Right renal pelvis (tissue), 4 donors: ENCODE results near the gene CSPG4. TPM values are rescaled to one million over a fixed set of nuclear protein-coding genes. Genes with fewer than 3 reads are reported as not detected.
A peak's percentile ranks its signal among the peaks of the same experiment; 100 is the strongest.
"Not testable (repeated sequence)": the region's sequence is repeated elsewhere in the genome, so short reads cannot be mapped to it uniquely, and the experiment has no call there.

ENCODE experiments used
- DNase-seq, 4 donors: peaks; one replicate each; pipeline ENCODE4 v3.0.0-alpha.2; 2013; ENCODE audit warnings: low read depth in 4 of 4, low spot score in 3 of 4, missing footprints in 1 of 4
- polyA plus RNA-seq, 4 donors: library from polyadenylated mRNA; unstranded; fragments of 120-200 nt; gene quantifications; one replicate each; pipeline ENCODE4 v1.2.1, GENCODE V29; 2013; ENCODE audit not compliant: insufficient read length in 4 of 4

Gene CSPG4
- 10 to 100 TPM in 1 of 4 donors, 1 to 10 TPM in 3; 7.7 to 11.7 (median 8.2) TPM for polyA plus RNA-seq

- peak in 1 of 4 donors; percentile 50 for DNase-seq
Observed at GRCh38 chr15:75712668-75713337, at the start of gene CSPG4. CSPG4 (minus strand) TSS chr15:75712848; CDS start chr15:75712755, 93 bp downstream.

GRCh38 chr15:75762357-75762718 is 49.7 kb upstream of the CSPG4 start:
- DNase-seq = not testable (repeated sequence)

DNA sequence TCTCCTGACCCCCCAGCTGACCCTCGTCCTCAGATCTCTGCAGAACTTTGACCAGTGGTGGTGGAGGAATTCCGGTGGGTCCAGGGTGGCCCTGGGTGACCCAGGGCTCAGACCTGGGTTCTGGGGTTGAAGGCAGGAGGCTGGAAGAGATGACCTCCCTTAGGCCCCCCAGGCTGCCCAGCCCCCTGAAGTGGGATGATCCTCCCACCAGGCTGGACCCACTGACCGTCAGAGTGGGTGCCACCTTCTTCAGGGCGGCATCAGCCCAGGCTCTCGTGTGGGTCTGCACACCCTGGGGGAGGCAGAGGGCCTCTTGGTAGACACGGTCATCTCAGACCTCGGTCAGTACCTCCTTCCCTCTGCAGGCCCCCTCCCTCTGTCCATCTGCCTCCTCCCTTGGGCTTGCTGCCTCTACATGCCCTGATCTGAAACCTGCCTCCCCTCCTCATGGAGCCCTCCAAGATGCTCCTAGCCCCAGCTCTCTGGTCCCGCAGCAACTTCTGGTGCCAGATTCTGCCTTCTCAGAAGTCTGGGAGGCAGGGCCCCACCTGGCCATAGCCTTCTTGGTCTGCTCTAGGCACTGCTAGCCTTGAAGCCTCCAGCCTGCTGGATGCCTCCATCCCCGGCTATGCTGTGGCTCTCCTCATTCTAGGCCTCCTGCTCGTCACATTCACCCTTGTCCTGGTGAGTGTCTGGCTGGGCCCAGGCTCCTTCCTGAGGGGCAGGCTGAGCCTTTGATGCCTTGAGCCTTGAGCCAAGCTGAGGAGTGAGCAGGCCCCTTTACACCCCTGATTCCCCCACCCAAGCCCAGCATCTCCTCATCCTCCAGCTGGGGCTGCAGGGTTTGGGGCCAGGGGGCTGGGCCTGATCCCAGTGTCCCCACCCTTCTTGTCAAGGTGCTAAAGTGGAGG is 49.1 kb upstream of the CSPG4 start:
- no peak for DNase-seq

GRCh38 chr15:75760704-75761435 is 48.2 kb upstream of the CSPG4 start:
- DNase-seq = no peak

- not testable (repeated sequence) for DNase-seq
Observed at GRCh38 chr15:75760131-75760520, 47.5 kb upstream of the CSPG4 start.

DNA sequence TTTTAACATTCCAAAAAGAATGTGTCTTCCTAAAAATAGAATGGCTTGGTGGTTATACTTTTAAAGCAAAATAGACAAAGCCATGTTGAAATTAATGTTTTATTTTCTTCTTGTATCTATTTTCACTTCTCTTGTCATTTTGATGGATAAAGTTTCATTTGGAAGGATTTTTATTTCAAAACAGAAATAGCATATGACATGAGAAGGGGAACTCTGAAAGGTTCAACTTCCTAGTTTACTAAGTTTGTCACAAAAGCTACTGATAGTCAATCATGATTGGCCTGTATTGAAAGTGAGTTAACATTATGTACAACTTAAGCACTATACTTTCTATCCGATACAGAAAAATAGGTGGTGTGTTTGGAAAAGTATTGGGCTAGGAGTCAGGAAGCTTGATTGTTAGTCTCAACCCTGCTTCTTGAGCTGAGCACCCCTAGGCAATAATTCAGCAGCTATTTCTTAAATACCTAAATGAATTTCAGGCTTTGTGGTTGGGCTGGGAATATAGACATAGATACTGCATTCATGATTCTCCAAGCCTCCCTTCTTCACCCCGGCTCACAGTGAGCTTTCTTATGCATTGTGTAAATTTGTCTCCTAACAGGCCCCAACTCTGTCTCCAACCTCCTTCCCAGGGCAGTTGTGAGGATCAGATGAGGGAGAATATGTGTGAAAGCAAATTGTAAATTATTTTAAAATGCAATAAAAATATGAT is 46.9 kb upstream of the CSPG4 start:
- DNase-seq = no peak

DNA sequence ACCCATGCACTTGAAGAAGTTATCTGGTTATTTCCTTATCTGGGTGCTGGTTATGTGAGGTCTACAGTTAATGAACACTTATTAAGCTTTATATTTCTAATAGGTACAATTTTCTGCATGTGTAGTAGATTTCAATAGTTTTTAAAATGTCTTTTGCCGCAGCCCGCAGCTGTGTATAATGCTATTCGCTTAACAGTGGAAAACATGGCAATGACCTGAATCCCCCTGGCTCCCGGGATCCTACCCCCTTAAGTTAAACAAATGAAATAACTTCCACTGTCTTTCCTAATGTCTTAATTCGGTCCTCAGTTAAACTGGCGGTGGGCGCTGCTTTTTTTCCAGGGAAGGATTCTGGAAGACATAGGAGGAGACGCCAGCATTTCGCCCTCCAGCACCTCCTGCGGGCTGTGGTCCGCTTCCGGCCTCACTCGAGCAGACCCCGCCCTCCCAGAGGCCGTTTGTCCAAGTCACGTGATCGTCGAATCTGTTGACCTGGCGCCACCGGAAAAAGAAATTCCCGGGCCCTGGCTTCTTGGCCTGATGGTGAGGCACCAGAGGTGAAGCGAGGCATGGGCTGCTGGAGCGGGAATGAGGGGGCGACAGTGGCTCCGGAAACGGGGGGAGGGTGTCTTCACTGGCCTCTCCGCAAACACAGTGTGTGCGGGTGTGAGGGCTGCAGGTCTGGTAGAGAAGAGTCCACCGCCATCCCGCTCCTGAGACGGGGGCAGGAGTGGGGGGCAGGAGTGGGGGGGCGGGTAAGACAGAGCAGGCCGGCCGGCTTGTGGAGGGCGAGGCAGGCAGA is 45.6 kb upstream of the CSPG4 start:
- peak; percentile 75 to 87 (median 81) for DNase-seq

DNA sequence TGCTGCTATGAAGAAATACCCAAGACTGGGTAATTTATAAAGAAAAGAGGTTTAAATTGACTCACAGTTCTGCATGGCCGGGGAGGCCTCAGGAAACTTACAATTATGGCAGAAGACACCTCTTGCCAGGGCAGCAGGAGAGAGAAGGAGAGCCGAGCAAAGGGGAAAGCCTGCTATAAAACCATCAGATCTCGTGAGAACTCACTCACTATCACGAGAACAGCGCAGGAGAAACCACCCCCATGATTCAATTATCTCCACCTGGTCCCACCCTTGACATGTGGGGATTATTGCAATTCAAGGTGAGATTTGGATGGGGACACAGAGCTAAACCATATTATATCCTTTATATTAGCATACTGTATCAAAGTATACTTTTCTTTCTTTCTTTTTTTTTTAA is 42.2 kb upstream of the CSPG4 start:
- DNase-seq = not testable (repeated sequence)

GRCh38 chr15:75753145-75753544 is 40.5 kb upstream of the CSPG4 start:
- DNase-seq = no peak

DNA sequence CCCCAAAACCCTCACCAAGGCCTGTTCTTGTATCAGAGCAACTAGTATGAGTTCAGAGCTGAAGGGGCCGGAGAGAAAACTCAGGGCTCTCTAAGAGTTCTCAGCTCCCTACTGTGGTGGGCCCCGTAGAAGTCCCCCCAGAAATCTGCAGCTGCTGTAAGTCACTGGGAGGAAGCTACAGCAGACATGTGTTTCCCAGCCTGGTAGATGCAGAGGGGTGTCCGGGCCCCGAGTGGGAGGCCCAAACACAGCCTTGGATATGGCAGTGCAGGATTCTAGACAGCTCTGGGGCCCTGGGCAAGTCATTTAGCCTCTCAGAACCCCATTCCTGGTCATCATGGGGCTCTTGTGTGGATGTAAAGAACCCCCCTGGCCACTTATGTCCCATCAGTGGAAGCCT is 39.2 kb upstream of the CSPG4 start:
- DNase-seq = no peak

DNA sequence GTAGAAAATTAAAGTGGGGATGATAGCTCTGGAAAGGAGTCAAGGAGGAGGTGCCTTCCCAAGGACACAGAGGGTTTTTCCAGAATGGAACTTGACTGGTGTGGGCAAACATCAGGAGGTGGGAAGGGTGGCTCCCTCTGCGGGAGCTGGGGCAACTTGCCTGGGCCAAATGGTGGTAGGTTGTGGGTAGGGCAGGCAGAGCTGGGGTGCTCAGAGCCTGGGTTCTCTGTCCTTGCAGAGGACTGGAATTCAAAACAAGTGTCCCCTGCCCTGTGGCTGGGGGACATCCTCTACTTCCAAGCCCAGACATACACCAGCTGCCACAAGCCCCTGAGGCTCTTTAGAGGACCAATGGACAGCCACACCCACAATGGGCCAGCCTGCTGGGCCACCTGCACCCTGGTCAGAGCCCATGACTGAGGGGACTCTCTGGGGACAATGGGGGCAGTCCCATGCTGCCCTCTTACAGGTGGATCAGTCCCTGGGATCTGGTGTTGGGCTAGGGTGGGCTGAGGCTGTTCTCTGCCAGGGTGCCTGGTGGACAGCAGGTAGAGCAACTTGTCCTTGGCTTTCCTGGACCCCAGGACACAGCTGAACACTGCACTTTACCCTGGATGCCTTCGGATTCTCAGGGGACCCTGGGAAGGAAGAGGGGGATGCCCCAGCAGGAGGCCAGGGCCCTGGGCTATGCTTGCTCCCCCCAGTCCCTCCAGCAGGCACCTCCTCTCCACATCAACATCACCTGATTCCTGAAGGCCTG is 38.6 kb upstream of the CSPG4 start:
- DNase-seq = no peak

DNA sequence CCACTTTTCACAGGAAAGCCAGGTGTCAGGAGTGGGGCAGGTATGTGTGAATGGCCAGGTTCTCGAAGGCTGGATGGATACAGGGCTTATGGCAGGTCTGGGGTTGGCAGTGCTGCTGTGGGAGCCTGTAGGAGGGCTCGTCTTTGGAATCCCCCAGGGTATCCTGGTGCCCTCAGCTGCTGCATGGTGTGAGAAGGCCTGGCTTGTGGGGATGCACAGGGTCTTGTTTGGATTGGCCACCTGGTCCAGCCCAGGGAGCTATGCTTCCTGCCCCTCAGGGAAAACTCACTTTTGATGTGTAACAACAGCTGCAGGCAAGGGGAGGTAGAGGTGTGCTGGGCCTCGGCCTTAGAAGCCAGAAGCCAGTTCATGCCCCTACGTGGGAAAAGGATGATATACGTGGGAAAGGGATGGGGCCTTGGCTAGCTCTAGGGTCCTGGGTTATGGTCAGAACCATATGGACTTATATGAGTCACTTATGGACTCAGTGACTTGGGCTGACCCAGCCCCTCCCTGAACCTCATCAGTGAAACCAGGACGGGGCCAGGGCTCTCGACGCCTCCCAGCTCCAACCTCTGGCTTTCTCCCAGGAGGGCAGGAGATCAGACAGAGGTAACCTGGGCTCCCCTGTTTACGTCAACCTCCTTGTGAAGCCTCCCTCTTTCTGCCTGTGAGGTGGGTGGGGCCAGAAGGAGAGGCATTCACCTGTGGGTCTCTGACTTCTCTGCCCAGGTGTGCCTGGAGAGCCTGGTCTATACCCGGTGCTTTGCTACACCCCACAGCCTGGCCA is 37.8 kb upstream of the CSPG4 start:
- DNase-seq = no peak

- DNase-seq = no peak
Observed at GRCh38 chr15:75749820-75750219, 37.2 kb upstream of the CSPG4 start.

GRCh38 chr15:75748882-75749281 is 36.2 kb upstream of the CSPG4 start:
- not testable (repeated sequence) for DNase-seq

DNA sequence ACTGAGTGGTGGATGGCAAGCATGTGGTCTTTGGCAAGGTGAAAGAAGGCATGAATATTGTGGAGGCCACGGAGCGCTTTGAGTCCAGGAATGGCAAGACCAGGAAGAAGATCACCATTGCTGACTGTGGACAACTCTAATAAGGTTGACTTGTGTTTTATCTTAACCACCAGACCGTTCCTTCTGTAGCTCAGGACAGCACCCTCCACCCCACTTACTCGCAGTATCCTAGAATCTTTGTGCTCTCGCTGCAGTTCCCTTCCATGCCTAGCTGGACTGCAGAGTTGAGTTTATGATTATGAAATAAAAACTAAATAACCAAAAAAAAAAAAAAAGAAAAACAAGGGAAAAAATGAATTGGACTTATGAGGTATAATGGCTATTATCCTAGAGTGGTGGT is 34.5 kb upstream of the CSPG4 start:
- not testable (repeated sequence) for DNase-seq

GRCh38 chr15:75745305-75745704 is 32.7 kb upstream of the CSPG4 start:
- DNase-seq = no peak

- not testable (repeated sequence) for DNase-seq
Observed at GRCh38 chr15:75742346-75742745, 29.7 kb upstream of the CSPG4 start.

DNA sequence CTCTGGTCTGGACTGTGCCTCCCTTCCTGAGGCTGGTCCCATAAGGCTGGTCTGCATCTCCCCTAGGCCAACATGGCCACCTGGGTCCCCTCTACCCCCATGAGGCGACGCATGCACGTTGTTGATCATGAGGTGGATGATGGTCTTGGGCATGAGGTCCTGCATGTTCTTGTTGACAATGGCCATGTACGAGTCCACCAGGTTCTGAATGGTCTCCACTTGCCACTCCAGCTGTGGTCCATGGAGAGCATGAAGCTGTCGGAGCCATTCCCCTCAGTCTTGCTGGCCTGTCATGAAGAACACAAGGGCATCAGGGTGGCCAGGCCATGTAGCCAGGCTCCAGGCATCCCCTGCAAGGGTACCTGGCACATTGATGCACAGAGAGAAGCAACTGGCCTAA is 27.1 kb upstream of the CSPG4 start:
- no peak for DNase-seq
